ENCODE measurements around the gene LSM5. TPM values are rescaled to one million over a fixed set of nuclear protein-coding genes. Genes with fewer than 3 reads are reported as not detected.

LSM5 gene
- total RNA-seq, 1 experiment from 2014 or later: 81.0 TPM

DNA sequence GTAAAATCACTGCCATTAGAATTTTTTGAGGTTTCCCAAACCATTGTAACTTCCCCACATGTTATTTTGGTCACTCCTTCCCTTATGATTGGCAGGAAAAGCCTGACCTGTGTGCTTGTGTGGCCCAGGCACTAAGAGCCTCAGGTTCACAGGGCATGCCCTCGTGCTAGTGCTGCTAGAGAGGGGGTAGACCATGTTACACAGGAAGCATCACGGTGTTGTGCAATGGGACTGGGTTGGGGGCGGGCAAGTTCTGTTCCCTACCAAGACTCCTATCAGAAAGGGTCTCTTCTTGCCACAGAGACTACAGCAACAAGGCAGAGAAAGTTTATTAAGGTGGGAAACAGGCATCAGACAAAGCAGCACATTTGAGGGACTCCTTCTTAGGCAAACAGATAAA, 32.2 kb downstream of the LSM5 start:
- Histone ChIP-seq H3K4me1 (ENCODE audit: control insufficient read depth in 1 of 2, insufficient read depth in 2 of 2, low read length in 2 of 2) (peaks cover 6 to 10% of the 10 kb centered on the region in 2 experiments), H3K4me2 (ENCODE audit: low read length) (no peak overlapping the region), H2AFZ (ENCODE audit: low read depth, low read length, poor library complexity, severe bottlenecking) (no peak overlapping the region), H3K27me3 (ENCODE audit: insufficient read depth, low read length) (no peaks in the 10 kb centered on the region), H4K20me1 (ENCODE audit: insufficient read depth) (no peaks in the 10 kb centered on the region), H3K9me3 (ENCODE audit: control insufficient read depth in 1 of 2, insufficient read depth in 1 of 2, low read depth in 1 of 2, low read length in 2 of 2) (no peaks in the 10 kb centered on the region), H3K79me2 (ENCODE audit: insufficient read depth, low read length) (no peaks in the 10 kb centered on the region), H3K36me3 (ENCODE audit: control insufficient read depth in 1 of 2, insufficient read depth in 2 of 2, low read length in 2 of 2) (no peaks in the 10 kb centered on the region), H3K27ac (ENCODE audit: low read depth, low read length) (no peak overlapping the region), H3K9ac (ENCODE audit: low read length) (no peak overlapping the region), H3K4me3 (replicated peaks in 1 of 2; ENCODE audit: low read depth in 1 of 2, low read length in 2 of 2) (no peak overlapping the region), H3K9me2 (ENCODE audit: insufficient read depth) (no peaks in the 10 kb centered on the region)
- ChIA-PET CTCF (no interaction called here), RAD21 (ENCODE audit: low non-redundant PET in 1 of 2, low total read pairs in 2 of 2, uncharacterized antibody in 2 of 2, unreplicated experiment in 2 of 2) (no interaction called here), POLR2A (no interaction called here)
- no peak for TF ChIP-seq CEBPB (IDR thresholded peaks at IDR 0.05; ENCODE audit: low read depth)
- no peak for TF ChIP-seq SRF (IDR thresholded peaks at IDR 0.05; ENCODE audit: low read depth)
- TF ChIP-seq, protein P1, sequence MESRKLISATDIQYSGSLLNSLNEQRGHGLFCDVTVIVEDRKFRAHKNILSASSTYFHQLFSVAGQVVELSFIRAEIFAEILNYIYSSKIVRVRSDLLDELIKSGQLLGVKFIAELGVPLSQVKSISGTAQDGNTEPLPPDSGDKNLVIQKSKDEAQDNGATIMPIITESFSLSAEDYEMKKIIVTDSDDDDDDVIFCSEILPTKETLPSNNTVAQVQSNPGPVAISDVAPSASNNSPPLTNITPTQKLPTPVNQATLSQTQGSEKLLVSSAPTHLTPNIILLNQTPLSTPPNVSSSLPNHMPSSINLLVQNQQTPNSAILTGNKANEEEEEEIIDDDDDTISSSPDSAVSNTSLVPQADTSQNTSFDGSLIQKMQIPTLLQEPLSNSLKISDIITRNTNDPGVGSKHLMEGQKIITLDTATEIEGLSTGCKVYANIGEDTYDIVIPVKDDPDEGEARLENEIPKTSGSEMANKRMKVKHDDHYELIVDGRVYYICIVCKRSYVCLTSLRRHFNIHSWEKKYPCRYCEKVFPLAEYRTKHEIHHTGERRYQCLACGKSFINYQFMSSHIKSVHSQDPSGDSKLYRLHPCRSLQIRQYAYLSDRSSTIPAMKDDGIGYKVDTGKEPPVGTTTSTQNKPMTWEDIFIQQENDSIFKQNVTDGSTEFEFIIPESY (IDR thresholded peaks at IDR 0.05; ENCODE audit: extremely low read depth, insufficient replicate concordance, low read length): no peak
- TF ChIP-seq, protein P2, sequence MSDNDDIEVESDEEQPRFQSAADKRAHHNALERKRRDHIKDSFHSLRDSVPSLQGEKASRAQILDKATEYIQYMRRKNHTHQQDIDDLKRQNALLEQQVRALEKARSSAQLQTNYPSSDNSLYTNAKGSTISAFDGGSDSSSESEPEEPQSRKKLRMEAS (IDR thresholded peaks at IDR 0.05): no peak
- no peak for TF ChIP-seq SIN3A (IDR thresholded peaks at IDR 0.05; ENCODE audit: low read depth)
- TF ChIP-seq ZNF274 (IDR thresholded peaks at IDR 0.05; ENCODE audit: low read depth, low read length): no peak
- no peak for TF ChIP-seq TCF7L2 (IDR thresholded peaks at IDR 0.05; ENCODE audit: borderline replicate concordance, extremely low read depth, insufficient read depth, insufficient read length)
- no peak for TF ChIP-seq POLR2AphosphoS5 (IDR thresholded peaks at IDR 0.05; ENCODE audit: low read depth, low read length)
- TF ChIP-seq POLR2A (IDR thresholded peaks at IDR 0.05; ENCODE audit: borderline replicate concordance, extremely low read depth, insufficient read depth, insufficient read length): no peak
- TF ChIP-seq, protein P3, sequence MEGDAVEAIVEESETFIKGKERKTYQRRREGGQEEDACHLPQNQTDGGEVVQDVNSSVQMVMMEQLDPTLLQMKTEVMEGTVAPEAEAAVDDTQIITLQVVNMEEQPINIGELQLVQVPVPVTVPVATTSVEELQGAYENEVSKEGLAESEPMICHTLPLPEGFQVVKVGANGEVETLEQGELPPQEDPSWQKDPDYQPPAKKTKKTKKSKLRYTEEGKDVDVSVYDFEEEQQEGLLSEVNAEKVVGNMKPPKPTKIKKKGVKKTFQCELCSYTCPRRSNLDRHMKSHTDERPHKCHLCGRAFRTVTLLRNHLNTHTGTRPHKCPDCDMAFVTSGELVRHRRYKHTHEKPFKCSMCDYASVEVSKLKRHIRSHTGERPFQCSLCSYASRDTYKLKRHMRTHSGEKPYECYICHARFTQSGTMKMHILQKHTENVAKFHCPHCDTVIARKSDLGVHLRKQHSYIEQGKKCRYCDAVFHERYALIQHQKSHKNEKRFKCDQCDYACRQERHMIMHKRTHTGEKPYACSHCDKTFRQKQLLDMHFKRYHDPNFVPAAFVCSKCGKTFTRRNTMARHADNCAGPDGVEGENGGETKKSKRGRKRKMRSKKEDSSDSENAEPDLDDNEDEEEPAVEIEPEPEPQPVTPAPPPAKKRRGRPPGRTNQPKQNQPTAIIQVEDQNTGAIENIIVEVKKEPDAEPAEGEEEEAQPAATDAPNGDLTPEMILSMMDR (IDR thresholded peaks at IDR 0.05 in 2 of 3, conservative IDR thresholded peaks at IDR 0.05 in 1 of 3; ENCODE audit: borderline replicate concordance in 1 of 3, insufficient read depth in 1 of 3, low read depth in 2 of 3, low read length in 2 of 3): no peak
- TF ChIP-seq EGR1 (IDR thresholded peaks at IDR 0.05; ENCODE audit: low read depth): no peak
- no peak for TF ChIP-seq EZH2 (IDR thresholded peaks at IDR 0.05)
- no peak for TF ChIP-seq CBX3 (IDR thresholded peaks at IDR 0.05; ENCODE audit: low read depth)
- BruUV-seq (replicated peaks): no TSS peak
- DNase-seq (ENCODE audit: low read depth, low spot score): no peak
- ATAC-seq: no peak
- intact Hi-C loops (cut with micrococcal nuclease): no loop called here

All from HCT116 (cell line).